Natural killer cell (primary cell): Measurements from ENCODE around the gene AUTS2. TPM values are rescaled to one million over a fixed set of nuclear protein-coding genes. Genes with fewer than 3 reads are reported as not detected.
A peak's percentile ranks its signal among the peaks of the same experiment; 100 is the strongest.

Experiments
- ATAC-seq, 3 donors: fragments of 150-1000 bp in 2 of 3; fragments of 200-7000 bp in 1 of 3; cut with Tn5 transposase; 1 replicate in 1 of 3; 2 replicates in 2 of 3; pipeline ENCODE4 v1.10.0; 2021; ENCODE audit warnings: mild to moderate bottlenecking in 2 of 3, moderate library complexity in 2 of 3
- DNase-seq, 2 donors: peaks; one replicate each; pipeline versions ENCODE4 v3.0.0 to v3.0.0-alpha.2; 2013 to 2021; ENCODE audit warnings: mixed read lengths in 1 of 2
- H3K27ac ChIP-seq: one replicate; pipeline ENCODE4 v1.5.1; 2013; ENCODE audit warnings: mild to moderate bottlenecking, low read length
- H3K27me3 ChIP-seq: one replicate; pipeline ENCODE4 v1.6.1; 2013; ENCODE audit warnings: low read length; ENCODE audit not compliant: control insufficient read depth, insufficient read depth
- H3K36me3 ChIP-seq: one replicate; pipeline ENCODE4 v1.6.1; 2013; ENCODE audit warnings: low read length; ENCODE audit not compliant: control insufficient read depth, insufficient read depth
- H3K4me1 ChIP-seq: one replicate; pipeline ENCODE4 v1.6.1; 2013; ENCODE audit warnings: low read length; ENCODE audit not compliant: control insufficient read depth, insufficient read depth
- H3K4me3 ChIP-seq: one replicate; pipeline ENCODE4 v1.5.1; 2013; ENCODE audit warnings: low read length
- H3K9me3 ChIP-seq: one replicate; pipeline ENCODE4 v1.6.1; 2013; ENCODE audit warnings: low read length; ENCODE audit not compliant: control insufficient read depth, insufficient read depth
- H3K27ac Mint-ChIP-seq, 2 donors: one replicate each; pipeline ENCODE4 v1.8.0; 2022; ENCODE audit warnings: mild to moderate bottlenecking in 2 of 2, mixed read lengths in 2 of 2, moderate library complexity in 1 of 2
- H3K27me3 Mint-ChIP-seq, 2 donors: one replicate each; pipeline ENCODE4 v1.8.0; 2022; ENCODE audit warnings: low read depth in 2 of 2, mixed read lengths in 2 of 2
- H3K36me3 Mint-ChIP-seq: one replicate; pipeline ENCODE4 v1.8.0; 2022; ENCODE audit warnings: mixed read lengths
- H3K4me1 Mint-ChIP-seq, 2 donors: one replicate each; pipeline ENCODE4 v1.8.0; 2022; ENCODE audit warnings: mixed read lengths in 2 of 2
- H3K4me3 Mint-ChIP-seq: one replicate; pipeline ENCODE4 v1.8.0; 2022; ENCODE audit warnings: mild to moderate bottlenecking, moderate library complexity, mixed read lengths
- H3K9me3 Mint-ChIP-seq, 2 donors: one replicate each; pipeline ENCODE4 v1.8.0; 2022; ENCODE audit warnings: mixed read lengths in 2 of 2
- CTCF ChIP-seq: fragments of 200-600 bp; IDR thresholded peaks from one replicate; pipeline ENCODE4 v1.8.0; 2022; ENCODE audit warnings: antibody characterized with exemption
- WGBS: methylation state at CpG from one replicate; pipeline ENCODE4 v1.1.7; 2013; ENCODE audit warnings: missing lambda C conversion rate; ENCODE audit not compliant: insufficient coverage; 5-methylcytosine and 5-hydroxymethylcytosine counted together
- intact Hi-C: fragments of 100-400 bp; cut with micrococcal nuclease; formaldehyde crosslinking; loops from one replicate; pipeline ENCODE4 v1.14.2; 2022
- total RNA-seq, 4 donors: library from RNA; stranded (reverse); fragments of 120-200 nt in 1 of 4; gene quantifications; one replicate each; pipeline versions ENCODE4 v1.2.3 to v1.2.4, GENCODE V29; 2013 to 2022

AUTS2 gene
- total RNA-seq, 3 donors from 2014 or later (not counting 1 experiment from before 2014, with no cell fraction given) = 147 to 197 (median 155) TPM

- TF ChIP-seq CTCF = no peak
- Mint-ChIP-seq H3K9me3 (no peaks in the 10 kb centered on the region), H3K27me3 (no peaks in the 10 kb centered on the region), H3K4me3 (no peak overlapping the region), H3K36me3 (no peaks in the 10 kb centered on the region), H3K4me1 (peaks cover 81 to 82% of the 10 kb centered on the region in 2 donors), H3K27ac (no peak overlapping the region)
- Histone ChIP-seq H3K27me3 (no peaks in the 10 kb centered on the region), H3K36me3 (no peaks in the 10 kb centered on the region), H3K27ac (no peak overlapping the region), H3K9me3 (no peaks in the 10 kb centered on the region), H3K4me1 (no peaks in the 10 kb centered on the region), H3K4me3 (no peak overlapping the region)
- ATAC-seq = no peak
- DNase-seq = no peak
- intact Hi-C loops = no loop called here
- 90% methylated on average over 7 of the region's 8 CpGs for WGBS
Observed at GRCh38 chr7:70756789-70757188, 1158.5 kb downstream of the AUTS2 start.

- DNase-seq = no peak
- H3K9me3 ChIP-seq = no peaks in the 10 kb centered on the region
- Mint-ChIP-seq H3K4me3 (peak overlapping the region; percentile 17), H3K27me3 (no peaks in the 10 kb centered on the region), H3K4me1 (peaks cover 71 to 80% of the 10 kb centered on the region in 2 donors), H3K9me3 (no peaks in the 10 kb centered on the region), H3K27ac (peak overlapping the region; percentile 35 to 70), H3K36me3 (no peaks in the 10 kb centered on the region)
- TF ChIP-seq CTCF = no peak
- no peak overlapping the region for H3K4me3 ChIP-seq
- H3K27me3 ChIP-seq = no peaks in the 10 kb centered on the region
- 57% methylated on average over 5 of the region's 5 CpGs for WGBS
- H3K27ac ChIP-seq = no peak overlapping the region
- no peaks in the 10 kb centered on the region for H3K36me3 ChIP-seq
- no peak for ATAC-seq
- intact Hi-C loops = no loop called here
- peaks cover 15% of the 10 kb centered on the region for H3K4me1 ChIP-seq
Observed at GRCh38 chr7:70758646-70759045, 1160.4 kb downstream of the AUTS2 start.

GRCh38 chr7:70759674-70760073, 1161.4 kb downstream of the AUTS2 start:
- Mint-ChIP-seq H3K27ac (peak overlapping the region in 1 of 2 donors; percentile 70), H3K4me1 (peaks cover 65 to 81% of the 10 kb centered on the region in 2 donors), H3K4me3 (no peak overlapping the region), H3K9me3 (no peaks in the 10 kb centered on the region), H3K27me3 (no peaks in the 10 kb centered on the region), H3K36me3 (no peaks in the 10 kb centered on the region)
- Histone ChIP-seq H3K27ac (no peak overlapping the region), H3K4me1 (peaks cover 18% of the 10 kb centered on the region), H3K4me3 (no peak overlapping the region), H3K27me3 (no peaks in the 10 kb centered on the region), H3K36me3 (no peaks in the 10 kb centered on the region), H3K9me3 (no peaks in the 10 kb centered on the region)
- 95% methylated on average over 6 of the region's 6 CpGs for WGBS
- DNase-seq = no peak
- intact Hi-C loops = no loop called here
- no peak for ATAC-seq
- no peak for TF ChIP-seq CTCF

- 65% methylated on average over 2 of the region's 4 CpGs for WGBS
- H3K36me3 Mint-ChIP-seq = no peaks in the 10 kb centered on the region
Observed at GRCh38 chr7:70761711-70762328, 1163.5 kb downstream of the AUTS2 start.

More at GRCh38 chr7:70761711-70762328, 1163.5 kb downstream of the AUTS2 start:
- DNase-seq = no peak
- Mint-ChIP-seq H3K4me3 (no peak overlapping the region), H3K9me3 (no peaks in the 10 kb centered on the region), H3K27me3 (no peaks in the 10 kb centered on the region), H3K4me1 (peaks cover 47 to 73% of the 10 kb centered on the region in 2 donors), H3K27ac (peak overlapping the region in 1 of 2 donors; percentile 48)
- Histone ChIP-seq H3K9me3 (no peaks in the 10 kb centered on the region), H3K4me3 (no peak overlapping the region), H3K36me3 (peaks cover 13% of the 10 kb centered on the region), H3K4me1 (peaks cover 18% of the 10 kb centered on the region), H3K27ac (no peak overlapping the region), H3K27me3 (no peaks in the 10 kb centered on the region)
- no peak for ATAC-seq
- no peak for TF ChIP-seq CTCF
- intact Hi-C loops = no loop called here
